Activated CD4-positive, alpha-beta memory T cell treated with anti-CD3 and anti-CD28 coated beads for 36 hours (primary cell): ENCODE data around the gene CHAC1. TPM values are rescaled to one million over a fixed set of nuclear protein-coding genes. Genes with fewer than 3 reads are reported as not detected.
"Not testable (repeated sequence)": the region's sequence is repeated elsewhere in the genome, so short reads cannot be mapped to it uniquely, and the experiment has no call there.

Experiments used
- CTCF ChIA-PET: fragments of 350-600 bp; sonication (Branson Sonifier 250); formaldehyde crosslinking; loops from one replicate; lab custom pipeline; 2021; ENCODE audit warnings: antibody characterized with exemption, inconsistent platforms; lab: Charles Lee
- POLR2A ChIA-PET: fragments of 350-600 bp; sonication (Branson Sonifier 250); formaldehyde crosslinking; loops from one replicate; lab custom pipeline; 2021; ENCODE audit warnings: antibody characterized with exemption; lab: Charles Lee
- DNase-seq: peaks from one replicate; pipeline ENCODE4 v3.0.0-alpha.2; 2020
- H3K27ac Mint-ChIP-seq: one replicate; pipeline ENCODE4 v1.8.0; 2021; ENCODE audit warnings: mixed read lengths
- H3K27me3 Mint-ChIP-seq: one replicate; pipeline ENCODE4 v1.8.0; 2021; ENCODE audit warnings: mixed read lengths
- H3K36me3 Mint-ChIP-seq: one replicate; pipeline ENCODE4 v1.8.0; 2021; ENCODE audit warnings: mixed read lengths
- H3K4me1 Mint-ChIP-seq: one replicate; pipeline ENCODE4 v1.8.0; 2021; ENCODE audit warnings: low read depth, mixed read lengths
- H3K4me3 Mint-ChIP-seq: one replicate; pipeline ENCODE4 v1.8.0; 2021; ENCODE audit warnings: mild to moderate bottlenecking, mixed read lengths
- H3K9me3 Mint-ChIP-seq: one replicate; pipeline ENCODE4 v1.8.0; 2021; ENCODE audit warnings: mixed read lengths
- intact Hi-C: fragments of 100-400 bp; cut with micrococcal nuclease; formaldehyde crosslinking; loops from one replicate; pipeline ENCODE4 v1.15.1; 2023
- total RNA-seq, 2 experiments: library from RNA; stranded (reverse); gene quantifications; one replicate each; pipeline ENCODE4 v1.2.3, GENCODE V29; 2021

CHAC1 gene
- total RNA-seq, 2 experiments from 2014 or later = 21.6 to 22.3 TPM

DNA sequence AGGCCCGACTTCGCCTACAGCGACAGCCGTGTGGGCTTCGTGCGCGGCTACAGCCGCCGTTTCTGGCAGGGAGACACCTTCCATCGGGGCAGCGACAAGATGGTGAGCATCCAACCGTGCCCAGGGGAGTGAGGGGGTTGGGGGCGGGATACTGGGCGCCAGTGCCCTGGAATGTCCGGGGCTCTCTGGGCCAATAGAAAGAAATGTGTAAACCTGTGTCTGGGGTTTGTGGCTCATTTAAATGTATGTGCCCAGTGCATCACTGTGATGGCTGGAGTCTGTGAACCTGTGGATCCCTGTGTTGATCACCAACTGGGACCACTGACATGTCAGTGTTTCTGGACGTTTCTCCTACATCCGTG is 423 bp downstream of the CHAC1 start:
- Mint-ChIP-seq H3K36me3 (peaks cover 29% of the 10 kb centered on the region), H3K4me3 (peak overlapping the region; percentile 95)

GRCh38 chr15:40954158-40954848 is 1.0 kb downstream of the CHAC1 start:
- Mint-ChIP-seq H3K4me3 (peak overlapping the region; percentile 95), H3K27ac (peak overlapping the region; percentile 89), H3K4me1 (peaks cover 38% of the 10 kb centered on the region), H3K36me3 (peaks cover 29% of the 10 kb centered on the region)
- not testable (repeated sequence) for H3K9me3 Mint-ChIP-seq, H3K27me3 Mint-ChIP-seq, DNase-seq
- intact Hi-C loops = loop anchor here (5.0 kb wide), 2 partner anchors 163 to 378 kb away; partner anchors contain the start of genes INO80, NUSAP1 and OIP5
- POLR2A ChIA-PET = interaction anchor here (0.5 to 1.5 kb wide), 4 partner anchors 47 to 379 kb away, joined by 4 to 7 read pairs (median 4); partner anchors contain the start of genes CHP1 and EXD1
- CTCF ChIA-PET = interaction anchor here (0.9 to 6.5 kb wide), 5 partner anchors 13 to 277 kb away, joined by 3 to 69 read pairs (median 3); partner anchors contain the start of gene CHP1

More for the DNA sequence above, 423 bp downstream of the CHAC1 start:
- CTCF ChIA-PET = interaction anchor here (0.6 to 6.5 kb wide), 11 partner anchors 10 to 277 kb away, joined by 3 to 69 read pairs (median 3); partner anchors contain the start of genes CHP1, EXD1 and VPS18
- Mint-ChIP-seq H3K4me1 (peaks cover 38% of the 10 kb centered on the region), H3K27ac (peak overlapping the region; percentile 89), H3K27me3 (no peaks in the 10 kb centered on the region), H3K9me3 (no peaks in the 10 kb centered on the region)
- POLR2A ChIA-PET = interaction anchor here (0.6 to 2.7 kb wide), 8 partner anchors 12 to 379 kb away, joined by 4 to 45 read pairs (median 6); partner anchors contain the start of genes CHP1, EXD1, INO80 and VPS18
- intact Hi-C loops = loop anchor here (2.0 to 5.0 kb wide), 6 partner anchors 23 to 379 kb away; partner anchors contain the start of genes CHP1, EXD1, INO80 and NUSAP1
- DNase-seq = no peak

DNA sequence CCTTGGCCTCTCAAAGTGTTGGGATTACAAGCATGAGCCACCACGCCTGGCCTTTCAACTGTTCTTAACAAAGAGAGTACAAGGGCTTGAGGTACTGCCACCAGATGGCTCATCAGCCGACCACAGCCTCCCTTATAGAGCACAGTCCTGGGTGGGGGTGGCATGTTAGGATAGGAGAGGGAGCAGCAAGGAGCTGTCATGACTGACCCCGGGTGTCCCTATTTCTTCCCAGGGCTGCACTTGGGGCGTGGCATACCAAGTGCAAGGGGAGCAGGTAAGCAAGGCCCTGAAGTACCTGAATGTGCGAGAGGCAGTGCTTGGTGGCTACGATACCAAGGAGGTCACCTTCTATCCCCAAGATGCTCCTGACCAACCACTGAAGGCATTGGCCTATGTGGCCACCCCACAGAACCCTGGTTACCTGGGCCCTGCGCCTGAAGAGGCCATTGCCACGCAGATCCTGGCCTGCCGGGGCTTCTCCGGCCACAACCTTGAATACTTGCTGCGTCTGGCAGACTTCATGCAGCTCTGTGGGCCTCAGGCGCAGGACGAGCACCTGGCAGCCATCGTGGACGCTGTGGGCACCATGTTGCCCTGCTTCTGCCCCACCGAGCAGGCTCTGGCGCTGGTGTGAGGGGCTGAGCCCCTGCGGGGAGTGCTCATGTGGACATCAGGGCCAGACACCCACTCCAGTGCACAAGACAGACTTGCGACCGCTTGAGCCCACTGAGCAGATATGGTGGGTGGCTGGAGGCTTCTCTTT is 2.1 kb downstream of the CHAC1 start:
- peak overlapping the region; percentile 95 for H3K4me3 Mint-ChIP-seq
- no peaks in the 10 kb centered on the region for H3K27me3 Mint-ChIP-seq
- peaks cover 29% of the 10 kb centered on the region for H3K36me3 Mint-ChIP-seq
- intact Hi-C loops = no loop called here
- H3K4me1 Mint-ChIP-seq = peaks cover 38% of the 10 kb centered on the region
- no peak overlapping the region for H3K27ac Mint-ChIP-seq
- no peak for DNase-seq
- H3K9me3 Mint-ChIP-seq = no peaks in the 10 kb centered on the region
- ChIA-PET CTCF (interaction anchor here (1.1 to 6.5 kb wide), 2 partner anchors 14 to 226 kb away, joined by 3 to 69 read pairs; no protein-coding TSS in a partner anchor), POLR2A (interaction anchor here (1.2 kb wide), 1 partner anchor 13 kb away, joined by 3 read pairs; no protein-coding TSS in a partner anchor)

DNA sequence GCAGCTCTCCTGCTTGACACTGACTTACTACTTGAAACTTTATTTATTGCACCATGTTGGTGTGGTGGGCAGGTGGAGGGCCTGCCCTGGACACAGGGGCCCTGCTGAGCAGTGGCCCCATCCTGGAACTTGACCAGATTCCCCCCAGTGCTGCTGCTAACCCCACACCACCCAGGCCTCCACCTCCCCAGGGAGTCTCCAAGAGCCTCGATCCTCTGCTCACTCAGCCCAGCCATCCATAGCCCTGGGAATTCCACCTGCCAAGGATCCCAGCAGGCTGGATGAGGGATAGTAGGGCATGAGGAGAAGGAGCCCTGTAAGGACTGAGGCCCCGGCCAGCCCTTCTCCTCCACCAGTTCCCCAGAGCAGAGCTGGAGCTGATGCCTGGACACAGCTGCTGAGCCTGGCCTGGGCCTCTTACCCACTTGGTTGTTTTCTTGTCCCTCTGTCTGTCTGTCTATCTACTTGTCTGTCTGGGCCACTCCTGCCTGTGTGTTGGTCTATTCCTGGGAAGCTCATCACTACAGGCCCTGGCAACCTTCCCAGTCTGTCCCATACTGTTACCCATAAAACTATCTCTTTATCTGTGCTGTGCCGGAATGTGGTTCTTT is 2.8 kb downstream of the CHAC1 start:
- Mint-ChIP-seq H3K27me3 (no peaks in the 10 kb centered on the region), H3K9me3 (no peaks in the 10 kb centered on the region), H3K4me1 (peaks cover 38% of the 10 kb centered on the region), H3K36me3 (peaks cover 29% of the 10 kb centered on the region), H3K27ac (no peak overlapping the region), H3K4me3 (peak overlapping the region; percentile 31)
- CTCF ChIA-PET = interaction anchor here (6.5 kb wide), 1 partner anchor 15 kb away, joined by 69 read pairs; no protein-coding TSS in a partner anchor
- DNase-seq = no peak
- intact Hi-C loops = no loop called here
- POLR2A ChIA-PET = interaction anchor here (1.2 kb wide), 1 partner anchor 14 kb away, joined by 3 read pairs; no protein-coding TSS in a partner anchor

DNA sequence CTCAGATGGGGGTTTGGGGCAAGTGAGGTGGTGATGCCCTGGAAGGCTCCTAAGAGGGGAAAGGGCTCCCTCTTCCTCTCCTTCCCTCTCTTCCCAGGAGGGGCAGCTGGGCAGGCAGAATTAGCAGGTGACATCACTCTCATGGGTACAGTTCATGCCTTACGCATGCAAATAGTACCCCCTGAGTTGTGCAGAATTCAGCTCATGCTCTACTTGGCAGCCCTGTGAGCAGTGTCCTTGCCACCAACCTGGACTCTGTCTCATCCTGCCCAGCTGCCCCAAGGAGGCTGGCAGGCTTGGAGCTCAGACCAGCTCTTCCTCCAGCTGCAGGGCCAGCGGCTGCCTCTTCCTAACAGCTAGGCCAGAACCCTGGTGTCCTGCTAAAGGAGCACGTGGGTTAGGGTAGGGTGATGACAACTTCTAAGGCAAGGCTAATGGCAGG is 3.3 kb downstream of the CHAC1 start:
- no peaks in the 10 kb centered on the region for H3K9me3 Mint-ChIP-seq
- DNase-seq = no peak
- H3K27ac Mint-ChIP-seq = no peak overlapping the region
- no peaks in the 10 kb centered on the region for H3K27me3 Mint-ChIP-seq
- intact Hi-C loops = no loop called here
- peaks cover 38% of the 10 kb centered on the region for H3K4me1 Mint-ChIP-seq
- H3K4me3 Mint-ChIP-seq = peak overlapping the region; percentile 4
- ChIA-PET POLR2A (interaction anchor here (1.2 kb wide), 1 partner anchor 14 kb away, joined by 3 read pairs; no protein-coding TSS in a partner anchor), CTCF (interaction anchor here (6.5 kb wide), 1 partner anchor 15 kb away, joined by 69 read pairs; no protein-coding TSS in a partner anchor)
- H3K36me3 Mint-ChIP-seq = peaks cover 29% of the 10 kb centered on the region

GRCh38 chr15:40957041-40957555 is 3.8 kb downstream of the CHAC1 start:
- DNase-seq = no peak
- no peak overlapping the region for H3K4me3 Mint-ChIP-seq
- peaks cover 32% of the 10 kb centered on the region for H3K4me1 Mint-ChIP-seq
- ChIA-PET CTCF (interaction anchor here (1.4 kb wide), 1 partner anchor 11 kb away, joined by 3 read pairs; no protein-coding TSS in a partner anchor), POLR2A (interaction anchor here (1.2 kb wide), 1 partner anchor 15 kb away, joined by 3 read pairs; no protein-coding TSS in a partner anchor)
- H3K27me3 Mint-ChIP-seq = no peaks in the 10 kb centered on the region
- H3K9me3 Mint-ChIP-seq = no peaks in the 10 kb centered on the region
- intact Hi-C loops = no loop called here
- no peak overlapping the region for H3K27ac Mint-ChIP-seq
- peaks cover 29% of the 10 kb centered on the region for H3K36me3 Mint-ChIP-seq

DNA sequence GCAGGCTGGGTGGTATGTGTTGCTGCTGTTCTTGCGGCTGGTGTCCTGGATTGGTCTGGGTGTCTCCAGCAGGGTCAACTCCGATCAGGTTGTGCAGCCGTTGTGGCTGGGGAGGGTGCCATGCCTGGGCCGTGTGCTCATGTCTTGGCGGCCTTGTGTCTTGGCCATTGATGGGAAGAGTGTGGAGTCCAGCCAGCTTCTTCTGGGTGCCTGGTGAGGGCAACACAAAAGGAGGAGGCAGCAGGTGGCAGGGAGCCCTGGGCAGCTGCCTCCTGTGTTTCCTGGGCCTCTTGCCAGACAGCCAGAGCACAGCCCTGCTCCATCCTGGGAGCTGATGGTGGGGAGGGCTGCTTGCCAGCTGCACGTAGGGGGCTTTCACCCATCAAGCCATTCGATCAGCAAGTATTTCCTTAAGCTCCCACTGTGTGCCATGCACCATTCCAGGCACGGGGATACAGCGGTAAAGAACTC is 4.3 kb downstream of the CHAC1 start:
- H3K9me3 Mint-ChIP-seq = no peaks in the 10 kb centered on the region
- no peak overlapping the region for H3K27ac Mint-ChIP-seq
- no peak for DNase-seq
- H3K4me3 Mint-ChIP-seq = no peak overlapping the region
- intact Hi-C loops = no loop called here
- CTCF ChIA-PET = interaction anchor here (1.4 kb wide), 1 partner anchor 12 kb away, joined by 3 read pairs; no protein-coding TSS in a partner anchor
- H3K27me3 Mint-ChIP-seq = no peaks in the 10 kb centered on the region
- H3K4me1 Mint-ChIP-seq = peaks cover 29% of the 10 kb centered on the region
- POLR2A ChIA-PET = no interaction called here
- peaks cover 29% of the 10 kb centered on the region for H3K36me3 Mint-ChIP-seq

DNA sequence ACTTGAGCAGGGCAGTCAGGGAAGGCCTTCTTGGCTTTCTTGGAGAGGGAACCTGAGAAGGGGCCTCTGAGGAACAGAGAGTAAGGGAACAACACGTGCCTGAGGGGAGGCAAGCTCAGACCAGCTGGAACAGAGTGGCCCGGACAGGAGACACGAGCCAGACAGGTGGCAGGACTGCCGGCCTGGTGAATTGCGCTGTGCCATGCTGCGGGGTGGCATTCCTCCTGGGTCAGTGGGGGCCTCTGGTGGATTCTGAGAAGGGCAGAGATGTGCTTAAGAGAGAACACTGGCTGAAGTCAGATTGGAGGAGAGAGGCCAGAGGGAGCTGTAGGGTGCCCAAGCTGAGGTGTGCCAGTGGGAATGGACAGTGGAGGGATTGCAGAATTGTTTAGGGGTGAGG is 4.9 kb downstream of the CHAC1 start:
- H3K9me3 Mint-ChIP-seq = no peaks in the 10 kb centered on the region
- no peak overlapping the region for H3K27ac Mint-ChIP-seq
- POLR2A ChIA-PET = no interaction called here
- CTCF ChIA-PET = interaction anchor here (1.0 to 1.4 kb wide), 2 partner anchors 12 to 30 kb away, joined by 3 read pairs; no protein-coding TSS in a partner anchor
- DNase-seq = no peak
- no peak overlapping the region for H3K4me3 Mint-ChIP-seq
- peaks cover 28% of the 10 kb centered on the region for H3K36me3 Mint-ChIP-seq
- H3K4me1 Mint-ChIP-seq = peaks cover 27% of the 10 kb centered on the region
- no peaks in the 10 kb centered on the region for H3K27me3 Mint-ChIP-seq
- intact Hi-C loops = no loop called here

- ChIA-PET CTCF (interaction anchor here (0.7 to 1.4 kb wide), 3 partner anchors 13 to 31 kb away, joined by 3 read pairs; no protein-coding TSS in a partner anchor), POLR2A (no interaction called here)
- Mint-ChIP-seq H3K9me3 (no peaks in the 10 kb centered on the region), H3K4me3 (no peak overlapping the region), H3K27me3 (no peaks in the 10 kb centered on the region), H3K36me3 (peaks cover 25% of the 10 kb centered on the region), H3K27ac (no peak overlapping the region), H3K4me1 (peaks cover 24% of the 10 kb centered on the region)
- no peak for DNase-seq
- intact Hi-C loops = no loop called here
Measured at GRCh38 chr15:40958723-40959122, 5.5 kb downstream of the CHAC1 start.

- ChIA-PET CTCF (interaction anchor here (1.1 kb wide), 1 partner anchor 18 kb away, joined by 3 read pairs; no protein-coding TSS in a partner anchor), POLR2A (no interaction called here)
- peaks cover 16% of the 10 kb centered on the region for H3K4me1 Mint-ChIP-seq
- no peak overlapping the region for H3K27ac Mint-ChIP-seq
- H3K27me3 Mint-ChIP-seq = no peaks in the 10 kb centered on the region
- H3K4me3 Mint-ChIP-seq = no peak overlapping the region
- no peak for DNase-seq
- H3K36me3 Mint-ChIP-seq = peaks cover 17% of the 10 kb centered on the region
- no peaks in the 10 kb centered on the region for H3K9me3 Mint-ChIP-seq
- intact Hi-C loops = no loop called here
Measured at GRCh38 chr15:40959331-40960141, 6.3 kb downstream of the CHAC1 start.
